Measurements from ENCODE around the gene MAD1L1.

Gene MAD1L1

DNA sequence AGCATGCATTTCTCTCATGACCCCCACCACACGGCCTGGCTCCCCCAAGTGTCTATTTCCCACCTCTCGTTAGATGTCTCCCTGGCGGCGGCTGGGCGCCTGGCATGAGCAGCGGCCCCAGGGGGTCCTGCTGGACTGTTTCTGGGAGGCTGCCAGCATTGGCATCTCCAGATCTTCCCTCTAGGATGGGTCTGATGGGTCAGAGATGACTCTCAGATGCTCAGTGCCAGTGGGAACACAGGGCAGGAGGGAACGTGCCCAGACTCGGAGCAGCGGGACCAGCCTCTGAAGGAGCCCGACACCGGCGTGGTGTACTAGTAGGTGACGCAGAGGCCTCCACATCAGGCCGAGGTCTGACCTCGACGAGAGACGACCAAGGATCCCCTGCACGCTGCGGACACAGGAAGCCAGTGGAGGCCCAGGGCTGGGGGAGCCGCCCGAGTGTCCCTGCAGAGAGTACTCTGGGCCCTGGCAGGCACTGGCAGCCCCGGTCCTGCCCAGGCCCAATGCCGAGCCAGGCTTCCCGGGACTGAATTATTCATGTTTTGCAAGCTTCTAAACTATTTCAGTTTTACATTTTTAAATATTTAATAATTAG lies 323.8 kb downstream of the MAD1L1 start:
- in situ Hi-C loops (cut with HindIII; ENCODE audit: low sequenced_read_pairs), result no loop called here
- H3K4me3 ChIP-seq (ENCODE audit: low read depth, low read length), result no peak overlapping the region
- DNase-seq (ENCODE audit: low read depth, low spot score), result no peak
- TF ChIP-seq, protein P1, sequence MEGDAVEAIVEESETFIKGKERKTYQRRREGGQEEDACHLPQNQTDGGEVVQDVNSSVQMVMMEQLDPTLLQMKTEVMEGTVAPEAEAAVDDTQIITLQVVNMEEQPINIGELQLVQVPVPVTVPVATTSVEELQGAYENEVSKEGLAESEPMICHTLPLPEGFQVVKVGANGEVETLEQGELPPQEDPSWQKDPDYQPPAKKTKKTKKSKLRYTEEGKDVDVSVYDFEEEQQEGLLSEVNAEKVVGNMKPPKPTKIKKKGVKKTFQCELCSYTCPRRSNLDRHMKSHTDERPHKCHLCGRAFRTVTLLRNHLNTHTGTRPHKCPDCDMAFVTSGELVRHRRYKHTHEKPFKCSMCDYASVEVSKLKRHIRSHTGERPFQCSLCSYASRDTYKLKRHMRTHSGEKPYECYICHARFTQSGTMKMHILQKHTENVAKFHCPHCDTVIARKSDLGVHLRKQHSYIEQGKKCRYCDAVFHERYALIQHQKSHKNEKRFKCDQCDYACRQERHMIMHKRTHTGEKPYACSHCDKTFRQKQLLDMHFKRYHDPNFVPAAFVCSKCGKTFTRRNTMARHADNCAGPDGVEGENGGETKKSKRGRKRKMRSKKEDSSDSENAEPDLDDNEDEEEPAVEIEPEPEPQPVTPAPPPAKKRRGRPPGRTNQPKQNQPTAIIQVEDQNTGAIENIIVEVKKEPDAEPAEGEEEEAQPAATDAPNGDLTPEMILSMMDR (IDR thresholded peaks at IDR 0.05; ENCODE audit: low read depth, low read length), result no peak

DNA sequence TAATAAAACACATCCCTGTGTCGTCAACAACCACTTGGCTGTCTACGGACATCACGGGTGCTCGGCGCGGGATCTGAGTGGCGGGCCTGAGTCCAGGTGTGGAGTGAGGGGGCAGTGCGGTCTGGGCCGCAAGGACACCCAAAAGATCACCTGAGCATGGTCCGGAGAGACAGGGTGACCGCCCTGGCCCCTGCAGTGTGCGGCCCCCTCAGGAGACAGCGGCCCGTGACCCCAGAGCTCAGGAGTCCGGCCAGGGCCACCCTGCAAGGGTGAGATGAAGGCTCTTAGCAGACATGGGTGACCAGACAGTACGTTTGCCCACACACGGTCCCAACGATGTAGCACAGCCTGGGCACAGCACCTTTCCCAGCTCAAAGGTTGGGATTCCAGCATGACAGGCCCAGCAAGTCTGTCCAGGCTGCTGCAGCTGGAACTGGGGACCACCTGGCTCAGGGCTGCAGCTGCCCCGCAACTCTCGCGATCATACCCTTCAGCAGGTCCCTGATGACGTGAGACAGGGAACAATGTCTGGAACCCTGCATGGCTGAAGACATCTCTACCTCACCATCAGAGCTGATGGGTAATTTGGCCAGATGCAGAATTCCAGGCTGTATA lies 324.9 kb downstream of the MAD1L1 start:
- TF ChIP-seq, protein P1 (IDR thresholded peaks at IDR 0.05; ENCODE audit: low read depth, low read length), result no peak
- H3K4me3 ChIP-seq (ENCODE audit: low read depth, low read length), result no peak overlapping the region
- in situ Hi-C loops (cut with HindIII; ENCODE audit: low sequenced_read_pairs), result no loop called here
- DNase-seq (ENCODE audit: low read depth, low spot score), result no peak

DNA sequence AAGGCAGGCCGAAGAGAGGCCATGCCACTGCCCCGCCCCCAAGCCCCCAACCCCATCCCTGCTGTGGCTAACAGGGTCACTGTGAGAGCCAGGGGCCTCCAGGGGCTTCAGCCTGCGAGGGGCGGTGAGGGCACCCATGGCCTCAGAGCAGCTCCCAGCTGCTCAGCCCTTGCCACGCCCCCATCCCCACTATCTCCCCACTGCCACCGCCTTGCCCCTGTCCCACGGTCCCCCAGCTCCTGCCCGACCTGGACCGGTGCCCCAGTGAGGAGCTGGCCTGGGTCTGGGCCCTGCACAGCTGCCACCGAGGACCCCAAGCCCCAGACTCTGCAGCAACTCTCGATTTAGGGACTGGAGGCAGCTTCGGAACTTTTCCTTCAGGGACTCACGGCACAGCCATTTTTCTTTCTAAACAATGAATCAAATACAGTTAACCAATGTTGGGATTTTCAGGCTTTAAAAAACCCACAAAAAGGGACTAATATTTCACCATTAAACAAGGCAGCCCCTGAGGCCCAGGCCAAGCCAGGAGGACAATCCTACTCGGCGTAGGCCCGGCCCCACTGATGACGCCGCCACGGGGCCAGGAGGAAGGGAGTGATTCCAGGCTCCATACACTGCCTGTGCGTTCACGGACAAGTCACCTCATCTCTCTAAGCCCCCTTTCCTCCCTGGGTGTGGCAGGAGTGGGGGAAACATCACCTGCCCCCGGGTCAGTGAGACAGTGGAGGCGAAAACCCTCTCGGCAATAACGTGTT lies 325.6 kb downstream of the MAD1L1 start:
- in situ Hi-C loops (cut with HindIII; ENCODE audit: low sequenced_read_pairs), result no loop called here
- no peak for DNase-seq (ENCODE audit: low read depth, low spot score)
- TF ChIP-seq, protein P1 (IDR thresholded peaks at IDR 0.05; ENCODE audit: low read depth, low read length), result no peak
- no peak overlapping the region for H3K4me3 ChIP-seq (ENCODE audit: low read depth, low read length)

DNA sequence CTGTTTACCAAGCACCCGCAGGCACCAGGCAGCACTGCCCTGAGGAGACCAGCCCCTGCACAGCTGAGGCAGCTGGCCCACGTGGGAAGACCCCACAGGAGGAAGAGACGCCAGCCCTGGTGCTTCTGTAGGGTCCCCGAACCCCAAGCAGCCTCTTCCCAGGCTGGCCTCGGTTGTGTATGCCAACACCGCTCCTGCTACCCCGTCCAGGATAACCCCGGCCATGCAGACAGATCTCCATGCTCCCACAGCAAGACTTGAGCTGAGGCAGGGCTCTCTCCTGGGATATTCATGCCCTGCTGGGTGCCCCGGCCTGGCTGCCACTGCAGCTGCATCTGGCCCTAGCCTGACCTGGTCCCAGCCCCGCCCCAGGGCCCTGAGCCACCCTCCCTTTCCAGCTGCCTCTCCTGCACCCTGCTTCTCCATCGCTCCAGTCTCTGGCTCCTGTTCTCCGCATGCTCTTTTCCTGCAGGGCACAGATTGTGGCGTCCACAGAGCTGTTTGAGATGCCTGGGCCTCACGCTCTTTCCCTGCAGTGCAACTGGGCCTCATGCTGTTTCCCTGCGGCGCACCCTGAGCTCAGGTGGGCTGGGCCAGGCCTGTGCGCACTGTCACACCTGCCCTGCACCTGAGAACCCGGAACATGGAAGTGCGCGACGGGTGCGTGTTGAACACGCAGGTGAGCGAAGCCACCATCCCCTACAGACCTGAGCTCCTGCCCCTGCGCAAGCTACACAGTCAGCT lies 326.5 kb downstream of the MAD1L1 start:
- TF ChIP-seq, protein P1 (IDR thresholded peaks at IDR 0.05; ENCODE audit: low read depth, low read length), result no peak
- DNase-seq (ENCODE audit: low read depth, low spot score), result no peak
- H3K4me3 ChIP-seq (ENCODE audit: low read depth, low read length), result no peak overlapping the region
- in situ Hi-C loops (cut with HindIII; ENCODE audit: low sequenced_read_pairs), result no loop called here

DNA sequence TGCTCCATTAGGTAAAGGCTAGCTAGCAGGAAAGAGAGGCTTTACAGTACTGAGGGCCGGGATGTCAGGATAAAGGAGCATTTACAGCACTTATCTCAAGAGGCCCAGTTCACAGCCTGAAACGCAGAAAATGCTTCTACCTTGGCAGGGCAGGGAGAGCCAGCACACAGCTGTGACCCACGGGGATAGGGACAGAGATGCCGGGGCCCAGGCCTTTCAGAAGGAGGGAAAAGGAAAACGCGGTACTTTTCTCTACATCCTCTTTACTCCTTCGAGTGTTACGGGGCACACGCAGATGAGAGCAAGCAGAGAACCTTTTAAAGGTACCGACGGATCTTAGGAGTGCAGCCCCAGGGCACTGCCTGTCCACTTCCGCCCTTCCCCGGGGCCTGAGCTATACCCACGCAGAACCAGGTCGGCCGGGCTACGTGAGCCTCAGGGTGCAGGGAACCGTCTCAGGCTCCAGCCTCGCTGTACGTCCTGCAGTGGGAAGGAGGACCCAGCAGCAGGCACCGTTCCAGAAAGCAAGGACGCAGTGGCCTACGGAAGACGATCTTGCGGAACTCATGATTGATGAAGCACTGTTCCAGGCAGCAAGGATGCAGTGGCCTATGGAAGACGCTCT lies 330.4 kb downstream of the MAD1L1 start:
- no peak overlapping the region for H3K4me3 ChIP-seq (ENCODE audit: low read depth, low read length)
- in situ Hi-C loops (cut with HindIII; ENCODE audit: low sequenced_read_pairs), result no loop called here
- TF ChIP-seq, protein P1 (IDR thresholded peaks at IDR 0.05; ENCODE audit: low read depth, low read length), result no peak
- DNase-seq (ENCODE audit: low read depth, low spot score), result no peak
